ENCODE measurements around the gene EGFR. TPM values are rescaled to one million over a fixed set of nuclear protein-coding genes. Genes with fewer than 3 reads are reported as not detected.

Gene EGFR
- total RNA-seq, 1 donor from 2014 or later: 67.2 TPM

DNA sequence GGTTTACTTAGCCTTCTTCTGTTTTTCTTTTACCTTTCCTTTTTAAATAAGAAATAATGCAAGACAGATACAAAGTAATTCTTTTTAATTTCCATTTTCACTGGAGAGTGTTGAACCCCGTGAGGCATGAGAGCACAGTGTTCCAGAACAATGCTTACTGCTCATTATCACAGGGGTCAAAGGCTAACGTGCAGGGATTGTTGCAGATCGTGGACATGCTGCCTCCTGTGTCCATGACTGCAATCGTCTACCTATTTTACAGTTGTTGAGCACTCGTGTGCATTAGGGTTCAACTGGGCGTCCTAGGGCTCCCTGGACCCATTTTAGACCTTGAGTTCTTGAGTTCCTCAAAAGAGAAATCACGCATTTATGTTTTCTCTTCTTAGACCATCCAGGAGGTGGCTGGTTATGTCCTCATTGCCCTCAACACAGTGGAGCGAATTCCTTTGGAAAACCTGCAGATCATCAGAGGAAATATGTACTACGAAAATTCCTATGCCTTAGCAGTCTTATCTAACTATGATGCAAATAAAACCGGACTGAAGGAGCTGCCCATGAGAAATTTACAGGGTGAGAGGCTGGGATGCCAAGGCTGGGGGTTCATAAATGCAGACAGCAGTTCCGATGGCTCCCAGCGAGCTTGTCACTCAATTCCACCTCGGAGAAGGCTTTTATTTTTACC, 124.2 kb downstream of the EGFR start:
- DNase-seq (ENCODE audit: low read depth): no peak
- H3K27me3 ChIP-seq (ENCODE audit: control insufficient read depth, insufficient read depth, low read length): no peaks in the 10 kb centered on the region
- TF ChIP-seq, protein P1, sequence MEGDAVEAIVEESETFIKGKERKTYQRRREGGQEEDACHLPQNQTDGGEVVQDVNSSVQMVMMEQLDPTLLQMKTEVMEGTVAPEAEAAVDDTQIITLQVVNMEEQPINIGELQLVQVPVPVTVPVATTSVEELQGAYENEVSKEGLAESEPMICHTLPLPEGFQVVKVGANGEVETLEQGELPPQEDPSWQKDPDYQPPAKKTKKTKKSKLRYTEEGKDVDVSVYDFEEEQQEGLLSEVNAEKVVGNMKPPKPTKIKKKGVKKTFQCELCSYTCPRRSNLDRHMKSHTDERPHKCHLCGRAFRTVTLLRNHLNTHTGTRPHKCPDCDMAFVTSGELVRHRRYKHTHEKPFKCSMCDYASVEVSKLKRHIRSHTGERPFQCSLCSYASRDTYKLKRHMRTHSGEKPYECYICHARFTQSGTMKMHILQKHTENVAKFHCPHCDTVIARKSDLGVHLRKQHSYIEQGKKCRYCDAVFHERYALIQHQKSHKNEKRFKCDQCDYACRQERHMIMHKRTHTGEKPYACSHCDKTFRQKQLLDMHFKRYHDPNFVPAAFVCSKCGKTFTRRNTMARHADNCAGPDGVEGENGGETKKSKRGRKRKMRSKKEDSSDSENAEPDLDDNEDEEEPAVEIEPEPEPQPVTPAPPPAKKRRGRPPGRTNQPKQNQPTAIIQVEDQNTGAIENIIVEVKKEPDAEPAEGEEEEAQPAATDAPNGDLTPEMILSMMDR (IDR thresholded peaks at IDR 0.05; ENCODE audit: insufficient read depth, low read length, poor library complexity, severe bottlenecking): no peak
- H3K4me3 ChIP-seq (ENCODE audit: low read depth, low read length): no peak overlapping the region
- peaks cover 3% of the 10 kb centered on the region for H3K36me3 ChIP-seq (ENCODE audit: control insufficient read depth, insufficient read depth, low read length)

GRCh38 chr7:55144333-55145317, 125.8 kb downstream of the EGFR start:
- H3K27me3 ChIP-seq (ENCODE audit: control insufficient read depth, insufficient read depth, low read length): no peaks in the 10 kb centered on the region
- peak; percentile 53 for DNase-seq (ENCODE audit: low read depth)
- TF ChIP-seq, protein P1 (IDR thresholded peaks at IDR 0.05; ENCODE audit: insufficient read depth, low read length, poor library complexity, severe bottlenecking): peak; percentile 52
- H3K36me3 ChIP-seq (ENCODE audit: control insufficient read depth, insufficient read depth, low read length): peaks cover 3% of the 10 kb centered on the region
- H3K4me3 ChIP-seq (ENCODE audit: low read depth, low read length): no peak overlapping the region

DNA sequence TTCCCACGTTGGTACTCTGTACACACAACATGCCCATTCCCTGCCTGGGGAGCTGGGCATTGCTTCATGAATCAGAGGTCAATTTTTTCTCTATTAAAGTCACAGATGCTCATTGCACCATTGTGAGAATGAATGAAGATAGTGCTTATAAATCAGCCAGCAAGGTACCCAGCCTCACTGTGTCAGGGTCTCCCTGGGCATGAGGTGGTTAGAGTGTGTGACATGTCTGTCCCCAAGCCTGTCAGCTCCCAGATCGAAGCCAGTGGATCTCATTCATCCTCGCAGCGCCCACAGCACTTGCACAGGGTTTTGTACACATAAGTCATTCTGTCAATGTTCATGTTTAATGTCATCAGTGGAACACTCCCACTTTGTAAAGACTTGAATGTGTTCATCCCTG, 126.8 kb downstream of the EGFR start:
- Histone ChIP-seq H3K36me3 (ENCODE audit: control insufficient read depth, insufficient read depth, low read length) (peaks cover 3% of the 10 kb centered on the region), H3K4me3 (ENCODE audit: low read depth, low read length) (no peak overlapping the region), H3K27me3 (ENCODE audit: control insufficient read depth, insufficient read depth, low read length) (no peaks in the 10 kb centered on the region)
- TF ChIP-seq, protein P1 (IDR thresholded peaks at IDR 0.05; ENCODE audit: insufficient read depth, low read length, poor library complexity, severe bottlenecking): no peak
- DNase-seq (ENCODE audit: low read depth): no peak

- no peak for DNase-seq (ENCODE audit: low read depth)
- TF ChIP-seq, protein P1 (IDR thresholded peaks at IDR 0.05; ENCODE audit: insufficient read depth, low read length, poor library complexity, severe bottlenecking): no peak
- Histone ChIP-seq H3K4me3 (ENCODE audit: low read depth, low read length) (no peak overlapping the region), H3K27me3 (ENCODE audit: control insufficient read depth, insufficient read depth, low read length) (no peaks in the 10 kb centered on the region), H3K36me3 (ENCODE audit: control insufficient read depth, insufficient read depth, low read length) (peaks cover 3% of the 10 kb centered on the region)
Observed at GRCh38 chr7:55147101-55147500, 128.3 kb downstream of the EGFR start.

DNA sequence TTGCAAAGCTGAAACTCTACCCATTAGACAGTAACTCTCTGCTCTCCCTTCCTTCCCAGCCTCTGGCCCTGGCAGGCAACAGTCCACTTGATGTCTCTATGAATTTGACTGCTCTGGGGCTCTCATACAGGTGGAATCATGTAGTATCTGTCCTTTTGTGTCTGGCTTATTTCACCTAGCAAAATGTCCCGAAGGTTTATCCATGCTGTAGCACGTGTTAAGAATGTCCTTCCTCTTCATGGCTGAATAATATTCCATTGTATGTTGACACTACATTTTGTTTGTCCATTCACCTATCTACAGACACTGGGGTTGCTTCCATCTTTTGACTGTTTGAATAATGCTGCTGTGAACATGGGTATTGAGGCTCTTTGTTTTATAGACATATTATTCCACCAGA, 128.9 kb downstream of the EGFR start:
- peaks cover 3% of the 10 kb centered on the region for H3K36me3 ChIP-seq (ENCODE audit: control insufficient read depth, insufficient read depth, low read length)
- no peak for DNase-seq (ENCODE audit: low read depth)
- TF ChIP-seq, protein P1 (IDR thresholded peaks at IDR 0.05; ENCODE audit: insufficient read depth, low read length, poor library complexity, severe bottlenecking): no peak
- no peaks in the 10 kb centered on the region for H3K27me3 ChIP-seq (ENCODE audit: control insufficient read depth, insufficient read depth, low read length)
- H3K4me3 ChIP-seq (ENCODE audit: low read depth, low read length): no peak overlapping the region
